ENCODE data around the gene ETV1. TPM values are rescaled to one million over a fixed set of nuclear protein-coding genes. Genes with fewer than 3 reads are reported as not detected.
A peak's percentile ranks its signal among the peaks of the same experiment; 100 is the strongest.

Gene ETV1
- total and polyA plus RNA-seq, 2 experiments from 2014 or later: 5.9 to 8.4 TPM

DNA sequence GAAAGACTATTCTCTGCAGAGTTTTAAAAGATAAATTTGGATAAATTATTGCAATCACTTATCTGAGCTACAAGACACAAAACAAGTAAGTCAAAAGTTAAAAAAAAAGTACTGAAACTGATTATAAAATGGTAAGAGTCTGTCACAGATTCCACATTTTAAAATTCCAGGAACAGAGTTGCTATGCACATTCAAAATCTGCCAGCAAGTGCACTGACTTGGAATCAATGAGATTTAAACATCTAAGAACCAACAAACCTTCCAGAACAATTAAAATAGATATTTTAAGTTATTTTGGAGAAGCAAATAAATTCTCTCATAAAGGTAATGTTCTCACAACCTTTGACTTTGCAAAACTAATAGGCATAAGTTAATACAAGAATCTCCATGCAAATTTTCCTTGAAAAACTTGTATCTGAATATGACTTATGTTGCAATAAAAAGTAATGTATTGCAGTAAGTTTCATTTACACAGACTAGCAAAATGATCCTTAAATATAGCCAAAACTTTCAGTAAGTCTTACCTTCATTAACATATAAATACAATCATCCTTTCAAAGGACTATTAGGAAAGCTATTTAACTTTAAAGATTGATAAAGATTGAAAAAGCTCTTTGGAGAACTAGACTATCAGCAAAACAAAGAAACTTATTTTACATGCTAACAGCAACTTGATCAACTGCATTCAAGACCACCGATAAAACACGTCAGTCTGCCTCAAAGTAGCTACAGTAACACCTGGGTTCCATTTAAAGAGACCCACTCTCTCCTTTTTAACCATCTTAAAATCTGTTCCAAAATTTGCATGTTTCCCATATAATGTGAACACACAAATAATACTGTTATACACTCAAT lies 4.4 kb downstream of the ETV1 start:
- Histone ChIP-seq H3K4me3 (no peak overlapping the region), H3K36me3 (replicated peaks; ENCODE audit: insufficient read depth, low read depth) (no peaks in the 10 kb centered on the region), H3K27ac (no peak overlapping the region), H3K79me2 (no peaks in the 10 kb centered on the region), H3K4me2 (peak overlapping the region; percentile 13), H3K9me3 (ENCODE audit: low read depth) (no peaks in the 10 kb centered on the region), H3K9me2 (replicated peaks; ENCODE audit: insufficient read depth) (no peaks in the 10 kb centered on the region), H3K27me3 (no peaks in the 10 kb centered on the region), H2AFZ (no peak overlapping the region), H3K4me1 (ENCODE audit: insufficient read depth) (peaks cover 14% of the 10 kb centered on the region), H4K20me1 (ENCODE audit: insufficient read depth, poor library complexity, severe bottlenecking) (no peaks in the 10 kb centered on the region)
- TF ChIP-seq EZH2 (IDR thresholded peaks at IDR 0.05; ENCODE audit: borderline replicate concordance): no peak
- TF ChIP-seq, protein P1, sequence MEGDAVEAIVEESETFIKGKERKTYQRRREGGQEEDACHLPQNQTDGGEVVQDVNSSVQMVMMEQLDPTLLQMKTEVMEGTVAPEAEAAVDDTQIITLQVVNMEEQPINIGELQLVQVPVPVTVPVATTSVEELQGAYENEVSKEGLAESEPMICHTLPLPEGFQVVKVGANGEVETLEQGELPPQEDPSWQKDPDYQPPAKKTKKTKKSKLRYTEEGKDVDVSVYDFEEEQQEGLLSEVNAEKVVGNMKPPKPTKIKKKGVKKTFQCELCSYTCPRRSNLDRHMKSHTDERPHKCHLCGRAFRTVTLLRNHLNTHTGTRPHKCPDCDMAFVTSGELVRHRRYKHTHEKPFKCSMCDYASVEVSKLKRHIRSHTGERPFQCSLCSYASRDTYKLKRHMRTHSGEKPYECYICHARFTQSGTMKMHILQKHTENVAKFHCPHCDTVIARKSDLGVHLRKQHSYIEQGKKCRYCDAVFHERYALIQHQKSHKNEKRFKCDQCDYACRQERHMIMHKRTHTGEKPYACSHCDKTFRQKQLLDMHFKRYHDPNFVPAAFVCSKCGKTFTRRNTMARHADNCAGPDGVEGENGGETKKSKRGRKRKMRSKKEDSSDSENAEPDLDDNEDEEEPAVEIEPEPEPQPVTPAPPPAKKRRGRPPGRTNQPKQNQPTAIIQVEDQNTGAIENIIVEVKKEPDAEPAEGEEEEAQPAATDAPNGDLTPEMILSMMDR (IDR thresholded peaks at IDR 0.05; ENCODE audit: poor library complexity): no peak
- TF ChIP-seq EZH2phosphoT487 (IDR thresholded peaks at IDR 0.05; ENCODE audit: low read depth, severe bottlenecking, unreplicated experiment): no peak
- DNase-seq (ENCODE audit: low spot score): no peak
- 54% methylated on average over 2 of the region's 2 CpGs for WGBS (ENCODE audit: low lambda C conversion rate, missing lambda C conversion rate)

DNA sequence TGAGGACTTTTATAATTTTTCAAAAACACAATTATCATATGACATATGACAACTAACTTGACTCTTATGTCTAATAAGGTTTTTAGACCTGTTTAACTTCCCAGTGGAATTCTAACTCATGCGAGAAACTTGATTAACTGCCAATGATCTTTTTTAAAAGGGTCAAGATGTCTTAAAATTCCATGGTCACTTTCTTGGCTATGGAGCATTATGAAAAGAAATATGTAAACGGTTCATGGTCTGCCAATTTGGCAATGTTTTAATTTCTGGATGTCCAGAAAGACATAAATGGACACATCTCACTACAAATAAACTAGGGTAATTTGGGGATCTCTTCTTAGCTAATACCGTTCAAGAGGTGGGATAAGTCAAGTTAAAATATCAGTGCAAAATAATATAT lies 5.4 kb downstream of the ETV1 start:
- Histone ChIP-seq H3K4me1 (ENCODE audit: insufficient read depth) (peaks cover 16% of the 10 kb centered on the region), H2AFZ (no peak overlapping the region), H3K36me3 (replicated peaks; ENCODE audit: insufficient read depth, low read depth) (no peaks in the 10 kb centered on the region), H3K9me2 (replicated peaks; ENCODE audit: insufficient read depth) (no peaks in the 10 kb centered on the region), H3K9me3 (ENCODE audit: low read depth) (no peaks in the 10 kb centered on the region), H3K79me2 (no peaks in the 10 kb centered on the region), H3K27me3 (no peaks in the 10 kb centered on the region), H3K4me2 (no peak overlapping the region), H4K20me1 (ENCODE audit: insufficient read depth, poor library complexity, severe bottlenecking) (no peaks in the 10 kb centered on the region), H3K27ac (no peak overlapping the region), H3K4me3 (no peak overlapping the region)
- no peak for DNase-seq (ENCODE audit: low spot score)
- TF ChIP-seq EZH2phosphoT487 (IDR thresholded peaks at IDR 0.05; ENCODE audit: low read depth, severe bottlenecking, unreplicated experiment) (no peak), EZH2 (IDR thresholded peaks at IDR 0.05; ENCODE audit: borderline replicate concordance) (no peak)
- TF ChIP-seq, protein P1 (IDR thresholded peaks at IDR 0.05; ENCODE audit: poor library complexity): no peak
- WGBS (ENCODE audit: low lambda C conversion rate, missing lambda C conversion rate): 70% methylated on average over 3 of the region's 3 CpGs

DNA sequence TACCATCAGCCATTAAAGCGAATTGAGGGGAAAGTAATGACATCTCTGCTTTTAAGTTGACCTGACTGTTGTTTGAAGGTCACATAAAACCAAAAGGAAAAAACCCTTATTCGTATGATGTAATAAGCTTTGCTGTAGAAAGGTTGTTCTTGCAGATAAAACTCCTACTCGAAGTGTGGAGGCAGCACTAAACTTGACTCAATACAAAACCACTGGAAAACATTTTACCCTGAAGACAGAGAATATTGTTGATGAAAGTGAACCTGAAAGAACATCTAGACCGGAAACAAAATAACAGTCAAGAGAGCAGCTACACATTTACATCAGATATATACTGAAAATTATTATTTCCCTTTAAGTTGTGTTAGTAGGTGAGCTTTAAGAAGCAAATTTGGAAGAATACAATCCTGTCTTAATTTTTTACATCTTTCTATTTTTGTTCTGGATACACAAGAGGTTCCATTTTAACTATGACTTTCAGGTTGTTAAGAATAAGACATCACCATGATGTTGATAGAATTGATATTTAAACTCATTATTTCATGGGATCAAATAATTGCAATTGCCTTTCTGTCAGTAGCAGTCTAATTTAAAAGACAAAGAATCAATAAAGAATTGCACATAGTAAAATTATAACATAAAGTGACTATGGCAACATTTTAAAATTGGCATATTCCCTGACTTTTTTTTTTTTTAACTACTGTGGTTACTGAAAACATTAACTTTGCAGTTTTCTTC lies 6.4 kb downstream of the ETV1 start:
- Histone ChIP-seq H4K20me1 (ENCODE audit: insufficient read depth, poor library complexity, severe bottlenecking) (no peaks in the 10 kb centered on the region), H3K27ac (no peak overlapping the region), H3K9me2 (replicated peaks; ENCODE audit: insufficient read depth) (no peaks in the 10 kb centered on the region), H3K9me3 (ENCODE audit: low read depth) (no peaks in the 10 kb centered on the region), H3K79me2 (no peaks in the 10 kb centered on the region), H3K4me2 (no peak overlapping the region), H3K36me3 (replicated peaks; ENCODE audit: insufficient read depth, low read depth) (no peaks in the 10 kb centered on the region), H3K4me1 (ENCODE audit: insufficient read depth) (peaks cover 16% of the 10 kb centered on the region), H2AFZ (no peak overlapping the region), H3K27me3 (no peaks in the 10 kb centered on the region), H3K4me3 (no peak overlapping the region)
- 68% methylated on average over 4 of the region's 4 CpGs for WGBS (ENCODE audit: low lambda C conversion rate, missing lambda C conversion rate)
- DNase-seq (ENCODE audit: low spot score): no peak
- TF ChIP-seq EZH2phosphoT487 (IDR thresholded peaks at IDR 0.05; ENCODE audit: low read depth, severe bottlenecking, unreplicated experiment): no peak
- no peak for TF ChIP-seq EZH2 (IDR thresholded peaks at IDR 0.05; ENCODE audit: borderline replicate concordance)
- TF ChIP-seq, protein P1 (IDR thresholded peaks at IDR 0.05; ENCODE audit: poor library complexity): no peak

Data from hepatocyte (in vitro differentiated cells).